Ascending aorta (tissue), 2 donors: ENCODE results near the gene FHL2. TPM values are rescaled to one million over a fixed set of nuclear protein-coding genes. Genes with fewer than 3 reads are reported as not detected.
A peak's percentile ranks its signal among the peaks of the same experiment; 100 is the strongest.

Experiments used
- DNase-seq, 2 donors: peaks; one replicate each; pipeline ENCODE4 v3.0.0-alpha.2; 2019; ENCODE audit warnings: low spot score in 2 of 2
- H3K27ac ChIP-seq, 2 donors: fragments of 200-600 bp; sonication (generic); one replicate each; pipeline ENCODE4 v1.5.1; 2016 to 2017; ENCODE audit warnings: mild to moderate bottlenecking in 1 of 2
- H3K27me3 ChIP-seq: fragments of 200-600 bp; sonication (generic); one replicate; pipeline ENCODE4 v1.5.1; 2017
- H3K36me3 ChIP-seq, 2 donors: fragments of 200-600 bp; sonication (generic); one replicate each; pipeline ENCODE4 v1.5.1; 2016
- H3K4me1 ChIP-seq, 2 donors: fragments of 200-600 bp; sonication (generic); one replicate each; pipeline ENCODE4 v1.5.1; 2016 to 2017; ENCODE audit warnings: mild to moderate bottlenecking in 1 of 2
- H3K4me3 ChIP-seq, 2 donors: fragments of 200-600 bp; sonication (generic); one replicate each; pipeline ENCODE4 v1.5.1; 2016 to 2017; ENCODE audit warnings: mild to moderate bottlenecking in 1 of 2
- H3K9me3 ChIP-seq, 2 donors: fragments of 200-600 bp; sonication (generic); one replicate each; pipeline ENCODE4 v1.5.1; 2016
- CTCF ChIP-seq, 3 experiments: fragments of 200-600 bp in 2 of 3; fragments of 450-650 bp in 1 of 3; sonication (generic) in 2 of 3; IDR thresholded peaks; one replicate each; pipeline ENCODE4 v1.5.1; 2016 to 2019; ENCODE audit warnings: antibody characterized with exemption in 3 of 3, mild to moderate bottlenecking in 1 of 3, moderate library complexity in 1 of 3
- intact Hi-C: fragments of 100-400 bp; cut with DNase I; formaldehyde crosslinking; loops from one replicate; pipeline ENCODE4 v1.15.1; 2023
- total RNA-seq: library from RNA; depleted of rRNA; stranded (reverse); fragments of >200 nt; gene quantifications from one replicate; pipeline ENCODE4 v1.1.0, GENCODE V29; 2016

Gene FHL2
- total RNA-seq, 1 donor from 2014 or later, result 175 TPM

GRCh38 chr2:105384861-105385260, 14.0 kb downstream of the FHL2 start:
- H3K27ac ChIP-seq, result no peak overlapping the region
- peaks cover 0 to 31% of the 10 kb centered on the region in 2 donors for H3K4me1 ChIP-seq
- H3K4me3 ChIP-seq, result no peak overlapping the region
- DNase-seq, result no peak
- intact Hi-C loops, result no loop called here
- H3K9me3 ChIP-seq, result no peaks in the 10 kb centered on the region
- H3K36me3 ChIP-seq, result peaks cover 15 to 22% of the 10 kb centered on the region in 2 donors
- TF ChIP-seq CTCF (IDR thresholded peaks at IDR 0.05), result no peak
- no peaks in the 10 kb centered on the region for H3K27me3 ChIP-seq

- intact Hi-C loops, result no loop called here
- peaks cover 15 to 22% of the 10 kb centered on the region in 2 donors for H3K36me3 ChIP-seq
- no peak overlapping the region for H3K4me3 ChIP-seq
- no peak for DNase-seq
- no peaks in the 10 kb centered on the region for H3K9me3 ChIP-seq
- no peak for TF ChIP-seq CTCF (IDR thresholded peaks at IDR 0.05)
- peaks cover 0 to 31% of the 10 kb centered on the region in 2 donors for H3K4me1 ChIP-seq
- peak overlapping the region; percentile 22 to 29 for H3K27ac ChIP-seq
- H3K27me3 ChIP-seq, result no peaks in the 10 kb centered on the region
Observed at GRCh38 chr2:105384216-105384615, 14.6 kb downstream of the FHL2 start.

GRCh38 chr2:105383432-105384166, 15.3 kb downstream of the FHL2 start:
- Histone ChIP-seq H3K4me1 (peaks cover 0 to 26% of the 10 kb centered on the region in 2 donors), H3K27ac (peak overlapping the region; percentile 22 to 29), H3K9me3 (no peaks in the 10 kb centered on the region), H3K36me3 (peaks cover 15 to 22% of the 10 kb centered on the region in 2 donors), H3K27me3 (no peaks in the 10 kb centered on the region), H3K4me3 (no peak overlapping the region)
- DNase-seq, result no peak
- no peak for TF ChIP-seq CTCF (IDR thresholded peaks at IDR 0.05)
- intact Hi-C loops, result no loop called here

GRCh38 chr2:105382177-105382576, 16.7 kb downstream of the FHL2 start:
- Histone ChIP-seq H3K27ac (peak overlapping the region; percentile 8 to 86), H3K4me3 (no peak overlapping the region), H3K9me3 (no peaks in the 10 kb centered on the region), H3K27me3 (no peaks in the 10 kb centered on the region), H3K36me3 (peaks cover 15 to 25% of the 10 kb centered on the region in 2 donors), H3K4me1 (peaks cover 0 to 26% of the 10 kb centered on the region in 2 donors)
- no peak for TF ChIP-seq CTCF (IDR thresholded peaks at IDR 0.05)
- peak in 1 of 2 donors; percentile 51 for DNase-seq
- intact Hi-C loops, result no loop called here

- Histone ChIP-seq H3K9me3 (no peaks in the 10 kb centered on the region), H3K27ac (peak overlapping the region; percentile 57 to 86), H3K4me1 (peaks cover 0 to 26% of the 10 kb centered on the region in 2 donors), H3K4me3 (no peak overlapping the region), H3K27me3 (no peaks in the 10 kb centered on the region), H3K36me3 (peaks cover 13 to 23% of the 10 kb centered on the region in 2 donors)
- no peak for TF ChIP-seq CTCF (IDR thresholded peaks at IDR 0.05)
- intact Hi-C loops, result no loop called here
- peak in 1 of 2 donors; percentile 46 for DNase-seq
Observed at GRCh38 chr2:105381101-105381668, 17.7 kb downstream of the FHL2 start.
